IMR-90 (cell line): Measurements from ENCODE around the gene VPREB3. TPM values are rescaled to one million over a fixed set of nuclear protein-coding genes. Genes with fewer than 3 reads are reported as not detected.

ENCODE experiments used
- ATAC-seq: fragments of 200-7000 bp; cut with Tn5 transposase; 2 replicates; pipeline ENCODE4 v1.9.1; 2020; ENCODE audit warnings: low read depth, mild to moderate bottlenecking, moderate library complexity
- BruUV-seq: library from RNA; stranded (reverse); fragments of 400-500 nt; replicated peaks from 2 replicates; lab custom pipeline; 2021; lab: Mats Ljungman, UMichigan
- CTCF ChIA-PET: fragments of 300-600 bp; formaldehyde crosslinking; extraction: SDS; loops from one replicate; lab custom pipeline; 2021; ENCODE audit warnings: antibody characterized with exemption; lab: Yijun Ruan, JAX
- POLR2A ChIA-PET: fragments of 300-600 bp; sonication (Branson Sonifier 250); formaldehyde crosslinking; loops from one replicate; lab custom pipeline; 2022; ENCODE audit warnings: antibody characterized with exemption; ENCODE audit not compliant: unreplicated experiment; lab: Charles Lee
- DNase-seq: peaks from one replicate; pipeline ENCODE4 v3.0.0; 2013
- H2AFZ ChIP-seq: replicated peaks from 2 replicates; pipeline ENCODE3; 2013; ENCODE audit warnings: low read length, mild to moderate bottlenecking; ENCODE audit not compliant: poor library complexity
- H2AK5ac ChIP-seq: 2 replicates; pipeline ENCODE4 v1.6.1; 2013; ENCODE audit warnings: low read depth, low read length, inconsistent platforms
- H2AK9ac ChIP-seq: replicated peaks from 2 replicates; pipeline ENCODE3; 2013; ENCODE audit warnings: mild to moderate bottlenecking, low read depth, low read length, moderate library complexity; ENCODE audit not compliant: poor library complexity
- H2BK120ac ChIP-seq: 2 replicates; pipeline ENCODE4 v1.6.1; 2013; ENCODE audit warnings: low read depth, low read length, inconsistent platforms
- H2BK15ac ChIP-seq: 3 replicates; pipeline ENCODE4 v1.6.1; 2013; ENCODE audit warnings: low read depth, low read length, inconsistent platforms
- H2BK20ac ChIP-seq: 2 replicates; pipeline ENCODE4 v1.6.1; 2013; ENCODE audit warnings: low read depth, mild to moderate bottlenecking, inconsistent platforms, low read length, moderate library complexity
- H2BK5ac ChIP-seq: 2 replicates; pipeline ENCODE4 v1.6.1; 2013; ENCODE audit warnings: mild to moderate bottlenecking, low read depth, low read length, inconsistent platforms; ENCODE audit not compliant: poor library complexity, severe bottlenecking
- H3K14ac ChIP-seq: replicated peaks from 2 replicates; pipeline ENCODE4 v1.6.1; 2013; ENCODE audit warnings: low read depth, low read length, inconsistent platforms
- H3K18ac ChIP-seq: 2 replicates; pipeline ENCODE4 v1.6.1; 2013; ENCODE audit warnings: low read depth, low read length, control low read depth
- H3K23ac ChIP-seq: 2 replicates; pipeline ENCODE4 v1.6.1; 2013; ENCODE audit warnings: low read depth, low read length, inconsistent platforms
- H3K27ac ChIP-seq: 2 replicates; pipeline ENCODE4 v1.5.1; 2013; ENCODE audit warnings: mild to moderate bottlenecking, control low read depth, low read length; ENCODE audit not compliant: insufficient read depth
- H3K27me3 ChIP-seq: 2 replicates; pipeline ENCODE4 v1.6.1; 2013; ENCODE audit warnings: low read length; ENCODE audit not compliant: control insufficient read depth, insufficient read depth
- H3K36me3 ChIP-seq: 2 replicates; pipeline ENCODE4 v1.6.1; 2013; ENCODE audit warnings: low read length, mixed read lengths; ENCODE audit not compliant: control insufficient read depth, insufficient read depth
- H3K4ac ChIP-seq: 2 replicates; pipeline ENCODE4 v1.6.1; 2013; ENCODE audit warnings: low read depth, low read length, inconsistent platforms
- H3K4me1 ChIP-seq: 2 replicates; pipeline ENCODE4 v1.6.1; 2013; ENCODE audit warnings: low read length, mixed read lengths; ENCODE audit not compliant: control insufficient read depth, insufficient read depth
- H3K4me2 ChIP-seq: 2 replicates; pipeline ENCODE4 v1.6.1; 2013; ENCODE audit warnings: low read depth, mild to moderate bottlenecking, control low read depth, low read length, moderate library complexity
- H3K4me3 ChIP-seq: 2 replicates; pipeline ENCODE4 v1.5.1; 2013; ENCODE audit warnings: low read depth, mild to moderate bottlenecking, control low read depth, low read length, moderate library complexity; ENCODE audit not compliant: insufficient read depth
- H3K56ac ChIP-seq: 2 replicates; pipeline ENCODE4 v1.6.1; 2013; ENCODE audit warnings: low read length, inconsistent platforms; ENCODE audit not compliant: insufficient read depth; ENCODE audit errors: extremely low read depth
- H3K79me1 ChIP-seq, 2 experiments: 2 replicates each; pipeline ENCODE4 v1.6.1; 2013; ENCODE audit warnings: low read length in 2 of 2, inconsistent platforms in 1 of 2, low read depth in 1 of 2
- H3K9ac ChIP-seq: 2 replicates; pipeline ENCODE4 v1.6.1; 2013; ENCODE audit warnings: low read depth, low read length, control low read depth
- H3K9me1 ChIP-seq: 2 replicates; pipeline ENCODE4 v1.6.1; 2013; ENCODE audit warnings: low read length, inconsistent platforms; ENCODE audit not compliant: insufficient read depth
- H3K9me3 ChIP-seq: 2 replicates; pipeline ENCODE4 v1.6.1; 2013; ENCODE audit warnings: low read length; ENCODE audit not compliant: control insufficient read depth, insufficient read depth
- H4K20me1 ChIP-seq: 2 replicates; pipeline ENCODE4 v1.6.1; 2013; ENCODE audit warnings: low read length, inconsistent platforms; ENCODE audit not compliant: insufficient read depth
- H4K5ac ChIP-seq: 2 replicates; pipeline ENCODE4 v1.6.1; 2013; ENCODE audit warnings: mild to moderate bottlenecking, low read depth, low read length, control low read depth
- H4K8ac ChIP-seq, 2 experiments: 2 replicates each; pipeline ENCODE4 v1.6.1; 2013; ENCODE audit warnings: low read depth in 2 of 2, low read length in 2 of 2, control low read depth in 1 of 2, inconsistent platforms in 1 of 2
- H4K91ac ChIP-seq: 2 replicates; pipeline ENCODE4 v1.6.1; 2013; ENCODE audit warnings: low read depth, low read length, inconsistent platforms; ENCODE audit not compliant: insufficient read depth
- BHLHE40 ChIP-seq: fragments of 150-350 bp; IDR thresholded peaks from 2 replicates; pipeline ENCODE4 v1.6.1; 2016; ENCODE audit warnings: mild to moderate bottlenecking, low read depth, low read length
- CEBPB ChIP-seq: IDR thresholded peaks from 2 replicates; pipeline ENCODE4 v1.6.1; 2012; ENCODE audit warnings: low read depth, low read length, improper control_type of control experiment
- CHD1 ChIP-seq: IDR thresholded peaks from 2 replicates; pipeline ENCODE4 v1.6.1; 2012; ENCODE audit warnings: low read depth, low read length, improper control_type of control experiment
- FOS ChIP-seq: fragments of 150-350 bp; IDR thresholded peaks from 2 replicates; pipeline ENCODE4 v1.6.1; 2016; ENCODE audit warnings: low read depth, low read length
- MAFK ChIP-seq: IDR thresholded peaks from 2 replicates; pipeline ENCODE4 v1.6.1; 2012; ENCODE audit warnings: low read depth, low read length, improper control_type of control experiment
- MXI1 ChIP-seq: IDR thresholded peaks from 2 replicates; pipeline ENCODE4 v1.6.1; 2012; ENCODE audit warnings: low read depth, mild to moderate bottlenecking, low read length, moderate library complexity, borderline replicate concordance
- NFE2L2 ChIP-seq: fragments of 150-350 bp; IDR thresholded peaks from 2 replicates; pipeline ENCODE4 v1.6.1; 2016; ENCODE audit warnings: low read depth, mild to moderate bottlenecking, low read length
- POLR2A ChIP-seq: IDR thresholded peaks from 2 replicates; pipeline ENCODE4 v1.6.1; 2012; ENCODE audit warnings: mild to moderate bottlenecking, low read depth, low read length
- RAD21 ChIP-seq: IDR thresholded peaks from 2 replicates; pipeline ENCODE4 v1.6.1; 2012; ENCODE audit warnings: low read length, improper control_type of control experiment
- WGBS, 2 experiments: methylation state at CpG; one replicate each; pipeline versions ENCODE4 v1.1.5 to v1.1.7; 2013; ENCODE audit warnings: missing lambda C conversion rate in 2 of 2; ENCODE audit not compliant: insufficient read length in 1 of 2; ENCODE audit errors: extremely low coverage in 2 of 2; 5-methylcytosine and 5-hydroxymethylcytosine counted together
- dilution Hi-C: fragments of 300-500 bp; cut with HindIII; formaldehyde crosslinking; loops from one replicate; pipeline ENCODE4 v1.14.3; 2018; ENCODE audit warnings: low sequenced_read_pairs; ENCODE audit not compliant: unreplicated experiment
- in situ Hi-C: fragments of 300-500 bp; cut with MboI; formaldehyde crosslinking; loops from 3 replicates; pipeline ENCODE4 v1.14.3; 2019; ENCODE audit warnings: low sequenced_read_pairs, inconsistent platforms, mixed read lengths
- intact Hi-C: fragments of 100-400 bp; cut with micrococcal nuclease; formaldehyde crosslinking; loops from 2 replicates; pipeline ENCODE4 v1.10.0; 2022
- polyA plus RNA-seq, 3 experiments: library from polyadenylated mRNA; depleted of rRNA; stranded (reverse); fragments of >200 nt; gene quantifications; 2 replicates each; pipeline ENCODE4 v1.2.3, GENCODE V29; 2012; ENCODE audit warnings: low replicate concordance in 1 of 3
- total RNA-seq: library from RNA; depleted of rRNA; stranded (reverse); fragments of >200 nt; gene quantifications from 2 replicates; pipeline ENCODE4 v1.2.3, GENCODE V29; 2012
- TF ChIP-seq, protein P1 (sequence below): fragments of 150-350 bp; IDR thresholded peaks from 2 replicates; pipeline ENCODE4 v1.6.1; 2016; ENCODE audit warnings: low read depth, mild to moderate bottlenecking, low read length, moderate library complexity, borderline replicate concordance
- TF ChIP-seq, protein P2 (sequence below): fragments of 150-350 bp; IDR thresholded peaks from 2 replicates; pipeline ENCODE4 v1.6.1; 2017; ENCODE audit warnings: mild to moderate bottlenecking, antibody characterized with exemption, low read length, low read depth

The VPREB3 gene
- total and polyA plus RNA-seq, 2 of the 4 experiments (the other 2 are of a cell fraction) = not detected

DNA sequence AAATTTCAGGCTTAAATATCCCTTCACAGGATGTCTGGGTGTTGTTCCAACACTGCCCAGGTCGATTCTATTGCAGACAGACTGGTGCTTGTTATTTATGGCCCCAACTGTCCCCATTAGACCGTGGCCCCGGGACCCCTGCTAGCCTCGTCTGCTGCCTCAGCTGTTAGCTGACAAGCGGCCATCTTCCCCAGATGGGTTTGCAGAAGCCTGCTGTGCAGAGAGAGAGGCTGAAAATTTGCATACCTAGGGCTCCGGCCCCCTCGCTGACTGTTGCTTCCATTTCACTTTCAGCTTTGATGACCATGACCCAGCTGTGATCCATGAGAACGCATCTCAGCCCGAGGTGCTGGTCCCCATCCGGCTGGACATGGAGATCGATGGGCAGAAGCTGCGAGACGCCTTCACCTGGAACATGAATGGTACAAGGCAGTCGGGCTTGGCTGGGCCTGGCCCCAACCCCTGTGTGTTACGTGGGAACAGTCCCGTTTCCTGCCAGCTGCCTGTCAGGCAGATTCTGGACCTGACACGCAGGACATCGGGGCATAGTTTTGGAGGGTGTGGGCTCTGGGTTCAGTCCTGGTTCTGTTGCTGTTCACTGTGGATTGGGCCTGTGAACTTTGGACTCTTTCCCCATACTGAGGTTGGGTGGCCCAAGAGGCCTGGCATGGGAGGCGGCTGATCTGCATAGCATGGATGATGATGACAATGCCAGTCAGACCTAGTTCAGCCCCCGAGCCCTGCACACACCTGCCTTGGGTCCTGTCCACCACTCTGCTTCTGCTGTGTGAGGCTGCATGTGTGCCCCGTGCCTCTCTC lies 49.0 kb upstream of the VPREB3 start:
- Histone ChIP-seq H3K79me1 (peaks cover 0 to 12% of the 10 kb centered on the region in 2 experiments; a peak in 2 of 4 replicates), H3K9me3 (no peaks in the 10 kb centered on the region), H4K20me1 (no peaks in the 10 kb centered on the region; the same call in 1 of the 2 replicates), H3K27me3 (no peaks in the 10 kb centered on the region), H2BK20ac (no peak overlapping the region), H3K23ac (no peak overlapping the region), H3K4me3 (no peak overlapping the region), H2BK120ac (no peak overlapping the region), H3K36me3 (peaks cover 71% of the 10 kb centered on the region), H4K5ac (no peak overlapping the region), H2AFZ (no peak overlapping the region), H4K8ac (no peak overlapping the region), H2AK9ac (no peak overlapping the region), H3K9ac (no peak overlapping the region), H3K56ac (no peak overlapping the region), H2AK5ac (no peak overlapping the region), H3K18ac (no peak overlapping the region), H3K9me1 (no peaks in the 10 kb centered on the region), H3K4me2 (no peak overlapping the region), H3K14ac (no peak overlapping the region), H3K27ac (no peak overlapping the region), H2BK15ac (no peak overlapping the region), H4K91ac (no peak overlapping the region), H3K4me1 (no peaks in the 10 kb centered on the region), H3K4ac (no peak overlapping the region), H2BK5ac (no peak overlapping the region)
- intact Hi-C loops = no loop called here
- no TSS peak for BruUV-seq
- dilution Hi-C loops = no loop called here
- in situ Hi-C loops = no loop called here
- no peak for DNase-seq
- TF ChIP-seq FOS = no peak
- no peak for TF ChIP-seq MAFK
- TF ChIP-seq RAD21 = no peak
- TF ChIP-seq POLR2A = no peak
- TF ChIP-seq NFE2L2 = no peak
- TF ChIP-seq BHLHE40 = no peak
- TF ChIP-seq MXI1 = no peak
- TF ChIP-seq, protein P1, sequence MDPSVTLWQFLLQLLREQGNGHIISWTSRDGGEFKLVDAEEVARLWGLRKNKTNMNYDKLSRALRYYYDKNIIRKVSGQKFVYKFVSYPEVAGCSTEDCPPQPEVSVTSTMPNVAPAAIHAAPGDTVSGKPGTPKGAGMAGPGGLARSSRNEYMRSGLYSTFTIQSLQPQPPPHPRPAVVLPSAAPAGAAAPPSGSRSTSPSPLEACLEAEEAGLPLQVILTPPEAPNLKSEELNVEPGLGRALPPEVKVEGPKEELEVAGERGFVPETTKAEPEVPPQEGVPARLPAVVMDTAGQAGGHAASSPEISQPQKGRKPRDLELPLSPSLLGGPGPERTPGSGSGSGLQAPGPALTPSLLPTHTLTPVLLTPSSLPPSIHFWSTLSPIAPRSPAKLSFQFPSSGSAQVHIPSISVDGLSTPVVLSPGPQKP = no peak
- TF ChIP-seq CEBPB = no peak
- TF ChIP-seq, protein P2, sequence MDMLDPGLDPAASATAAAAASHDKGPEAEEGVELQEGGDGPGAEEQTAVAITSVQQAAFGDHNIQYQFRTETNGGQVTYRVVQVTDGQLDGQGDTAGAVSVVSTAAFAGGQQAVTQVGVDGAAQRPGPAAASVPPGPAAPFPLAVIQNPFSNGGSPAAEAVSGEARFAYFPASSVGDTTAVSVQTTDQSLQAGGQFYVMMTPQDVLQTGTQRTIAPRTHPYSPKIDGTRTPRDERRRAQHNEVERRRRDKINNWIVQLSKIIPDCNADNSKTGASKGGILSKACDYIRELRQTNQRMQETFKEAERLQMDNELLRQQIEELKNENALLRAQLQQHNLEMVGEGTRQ = no peak
- TF ChIP-seq CHD1 = no peak
- ATAC-seq = no peak
- CTCF ChIA-PET = no interaction called here
- POLR2A ChIA-PET = no interaction called here
- 81% methylated on average over 12 of the region's 21 CpGs; no CpG with 5 or more reads in 1 of the 2 experiments for WGBS, 2 experiments
